ENCODE results near the gene TMEM63A.
A peak's percentile ranks its signal among the peaks of the same experiment; 100 is the strongest.
"Not testable (repeated sequence)": the region's sequence is repeated elsewhere in the genome, so short reads cannot be mapped to it uniquely, and the experiment has no call there.

TMEM63A gene

DNA sequence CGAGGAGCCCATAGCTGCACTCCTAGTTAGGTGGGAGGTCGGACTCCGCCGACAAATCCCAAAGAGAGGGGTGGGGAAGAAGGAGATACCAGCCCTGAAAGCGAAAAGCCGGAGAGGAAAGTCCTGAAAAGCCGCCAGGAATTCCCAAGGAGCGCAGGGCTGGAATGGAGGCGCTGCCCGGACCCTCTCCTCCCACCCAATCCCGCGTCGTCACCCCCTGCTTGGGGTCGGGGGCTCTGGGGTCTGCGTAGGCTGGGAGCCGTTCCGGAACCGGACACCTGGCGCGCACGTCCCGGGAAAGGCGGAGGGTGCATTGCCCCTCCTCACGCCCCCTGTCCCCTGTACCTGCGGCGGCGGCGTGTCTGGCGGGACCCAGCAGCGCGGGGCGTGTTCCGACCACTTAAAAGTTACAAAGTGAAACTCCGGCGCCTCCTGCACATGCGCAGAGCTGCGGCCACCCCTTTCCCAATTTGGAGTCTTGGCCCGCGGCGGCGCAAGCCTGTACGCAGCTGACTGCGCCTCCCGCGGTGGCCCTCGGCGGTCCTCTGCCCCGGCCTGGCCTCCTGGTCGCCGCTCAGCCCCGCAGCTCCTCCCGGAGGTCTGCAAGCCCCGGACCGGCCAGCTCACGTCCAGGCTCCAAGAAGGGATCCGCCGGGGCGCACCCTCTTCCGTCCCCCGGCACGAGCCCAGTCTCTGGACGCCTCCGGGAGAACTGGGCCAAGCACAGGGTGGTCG, at the start of gene TMEM63A:
Gene TMEM63A (minus strand): TSS at position 422 of the 735 bp plus-strand sequence. CDS start 4,800 bp downstream, outside the sequence.
- peak; percentile 92 for DNase-seq

DNA sequence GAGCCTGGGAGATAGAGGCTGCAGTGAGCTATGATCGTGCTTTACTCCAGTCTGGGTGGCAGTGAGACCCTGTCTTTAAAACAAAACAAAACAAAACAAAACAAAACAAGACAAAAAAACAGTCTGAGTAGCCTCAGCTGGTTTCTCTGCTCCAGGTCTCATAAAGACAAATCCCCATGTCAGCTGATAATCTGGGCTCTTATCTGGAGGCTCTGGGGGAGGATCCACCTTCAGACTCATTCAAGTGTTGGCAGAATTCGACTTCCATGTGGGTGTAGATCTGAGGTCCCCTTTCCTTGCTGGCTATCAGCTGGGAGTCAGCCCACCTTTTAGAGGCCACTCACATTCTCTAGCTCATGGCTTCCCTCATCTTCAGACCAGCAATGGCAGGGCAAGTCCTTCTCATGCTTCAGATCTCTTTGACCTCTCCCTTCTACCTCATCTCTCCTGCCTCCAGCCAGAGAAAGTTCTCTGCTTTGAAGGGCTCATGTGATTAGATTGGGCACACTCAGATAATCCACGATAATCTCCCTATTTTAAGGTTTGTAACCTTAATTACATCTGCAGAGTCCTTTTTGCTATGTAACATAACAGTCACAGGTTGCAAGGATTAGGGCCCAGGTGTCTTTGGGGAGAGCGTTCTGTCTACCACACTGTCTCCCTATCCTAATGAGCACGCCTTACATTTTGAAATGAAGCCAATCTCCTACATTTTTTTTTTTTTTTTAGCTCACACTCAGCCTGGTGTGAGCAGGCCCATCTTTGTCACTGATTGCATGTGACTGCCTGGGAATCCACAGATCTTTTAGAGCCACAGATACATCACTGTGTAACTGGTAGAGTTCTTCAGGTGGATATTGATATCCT, 49.3 kb upstream of the TMEM63A start:
- no peak for DNase-seq

DNA sequence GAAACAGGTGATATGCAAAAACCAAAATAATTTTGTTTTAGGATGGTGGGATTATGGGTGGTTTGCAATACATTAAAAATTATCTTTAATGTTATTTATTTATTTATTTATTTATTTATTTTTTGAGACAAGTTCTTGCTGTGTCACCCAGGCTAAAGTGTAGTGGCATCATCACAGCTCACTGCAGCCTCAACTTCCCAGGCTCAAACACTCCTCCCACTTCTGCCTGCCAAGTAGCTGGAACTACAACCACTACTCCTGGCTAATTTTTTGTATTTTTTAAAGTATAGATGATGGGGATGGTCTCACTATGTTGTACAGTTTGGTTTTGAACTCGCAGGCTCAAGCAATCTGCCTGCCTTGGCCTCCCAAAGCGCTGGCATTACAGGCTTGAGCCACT, 48.4 kb upstream of the TMEM63A start:
- DNase-seq = no peak

DNA sequence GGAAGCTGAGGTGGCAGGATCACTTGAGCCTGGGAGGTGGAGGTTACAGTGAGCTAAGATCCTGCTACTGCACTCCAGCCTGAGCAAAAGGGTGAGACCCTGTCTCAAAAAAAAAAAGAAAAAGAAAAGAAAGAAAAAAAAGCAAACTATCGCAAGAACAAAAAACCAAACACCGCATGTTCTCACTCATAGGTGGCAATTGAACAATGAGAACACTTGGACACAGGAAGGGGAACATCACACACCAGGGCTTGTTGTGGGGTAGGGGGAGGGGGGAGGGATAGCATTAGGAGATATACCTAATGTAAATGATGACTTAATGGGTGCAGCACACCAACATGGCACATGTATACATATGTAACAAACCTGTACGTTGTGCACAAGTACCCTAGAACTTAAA, 47.3 kb upstream of the TMEM63A start:
- not testable (repeated sequence) for DNase-seq

DNA sequence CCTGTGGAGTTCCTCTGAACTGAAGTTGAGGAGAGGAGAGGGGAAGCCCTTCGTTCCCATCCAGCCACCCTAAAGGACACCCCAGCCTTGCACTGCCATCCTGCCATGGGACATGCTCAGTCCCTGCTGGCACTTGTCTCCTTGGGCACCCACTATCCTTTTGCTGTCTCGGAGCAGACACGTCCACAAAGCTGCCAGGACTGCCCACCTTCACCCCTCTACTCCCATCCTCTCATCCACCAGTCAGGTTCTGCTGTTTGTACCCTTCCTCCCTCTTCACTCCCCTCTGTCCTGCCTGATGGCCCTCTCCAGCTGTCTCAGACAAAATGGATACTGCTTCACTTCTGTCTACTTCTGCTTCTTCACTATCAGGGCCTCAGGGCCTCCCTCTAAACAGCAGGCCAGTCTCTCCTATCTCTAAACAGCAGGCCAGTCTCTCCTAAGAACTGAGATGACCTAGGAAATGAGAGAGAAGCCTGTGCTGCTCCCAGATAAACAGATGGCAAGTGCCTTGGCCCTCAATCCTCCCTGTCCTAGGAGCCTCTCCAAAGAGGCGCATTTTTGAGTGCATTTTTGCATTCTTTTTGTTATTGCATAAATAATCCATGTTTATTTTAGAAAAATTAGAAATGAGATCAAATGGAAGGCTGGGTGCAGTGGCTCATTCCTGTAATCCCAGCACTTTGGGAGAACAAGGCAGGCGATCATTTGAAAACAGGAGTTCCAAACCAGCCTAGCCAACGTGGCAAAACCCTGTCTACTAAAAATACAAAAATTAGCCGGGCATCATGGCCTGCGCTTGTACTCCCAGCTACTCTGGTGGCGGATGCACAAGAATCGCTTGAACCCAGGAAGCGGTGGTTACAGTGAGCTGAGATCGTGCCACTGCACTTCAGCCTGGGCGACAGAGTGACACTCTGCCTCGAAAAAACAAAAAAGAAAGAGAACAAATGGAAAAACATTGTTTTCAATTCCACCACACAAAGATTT, 46.3 kb upstream of the TMEM63A start:
- DNase-seq = no peak

DNA sequence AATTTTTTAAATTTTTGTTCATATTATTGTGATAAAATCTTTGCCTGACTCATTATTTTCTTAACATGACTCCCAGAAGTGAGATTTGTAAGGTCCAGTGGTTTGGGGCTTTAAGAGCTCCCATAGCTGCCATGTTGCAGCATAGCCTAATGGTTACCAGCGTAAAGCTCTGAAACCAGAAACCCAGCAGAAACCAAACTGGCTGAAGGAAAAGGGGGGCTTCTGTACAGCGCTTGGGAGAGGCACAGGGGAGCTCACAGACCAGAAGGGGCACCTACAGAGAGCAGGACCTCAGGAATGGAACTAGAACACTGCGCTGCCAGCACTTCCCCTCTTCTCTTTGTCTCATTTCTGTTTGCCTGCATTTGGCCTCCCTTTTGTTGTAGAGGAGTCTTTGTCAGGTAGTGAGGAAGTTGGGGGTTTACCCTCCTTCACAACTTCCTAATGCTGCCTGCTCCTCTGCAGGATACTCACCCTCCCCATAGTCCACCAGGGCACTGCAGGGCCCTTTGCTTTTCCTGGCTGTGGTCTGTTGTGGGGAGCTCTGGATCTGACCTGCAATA, 44.5 kb upstream of the TMEM63A start:
- DNase-seq = no peak

DNA sequence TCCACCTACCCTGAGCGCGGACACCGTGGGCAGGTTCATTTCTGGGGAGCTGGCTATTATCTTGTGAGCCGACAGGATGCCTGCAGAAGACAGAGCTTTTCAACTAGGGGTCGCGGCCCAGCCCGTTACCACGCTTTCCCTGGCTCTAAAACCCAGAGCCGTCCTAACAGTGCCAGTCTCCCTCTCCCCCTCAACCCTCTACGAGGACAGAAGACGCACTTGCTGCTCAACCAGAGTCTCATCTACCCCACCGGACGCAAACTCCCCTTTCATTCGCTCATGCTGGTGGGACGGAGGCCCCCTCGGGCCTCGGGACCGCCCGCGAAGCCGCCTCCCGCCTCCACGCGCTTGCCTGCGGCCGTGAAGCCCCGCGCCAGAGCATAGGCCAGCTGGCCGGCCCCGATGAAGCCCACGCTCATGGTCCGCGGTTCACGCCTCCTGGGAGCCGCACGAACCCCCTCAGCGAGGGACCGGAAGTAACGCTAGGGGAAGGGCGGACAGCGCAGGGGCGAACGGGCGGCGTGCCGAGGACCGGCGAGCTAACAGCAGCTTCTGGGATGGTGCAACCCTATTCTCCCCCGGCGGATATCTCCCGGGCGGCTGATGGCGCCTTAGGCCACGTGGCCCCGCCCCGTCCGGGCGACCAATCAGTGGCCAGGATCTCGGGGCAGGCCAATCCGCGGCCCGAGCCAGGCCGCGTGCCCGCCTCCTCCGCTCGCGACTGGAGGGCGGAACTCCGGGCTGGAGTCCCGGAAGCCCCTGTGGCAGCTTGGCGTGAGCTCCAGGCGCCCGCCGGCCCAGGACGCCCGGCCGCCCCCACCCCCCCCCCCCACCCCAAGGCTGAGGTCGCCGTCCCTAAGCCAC, 41.7 kb upstream of the TMEM63A start, which contains the start of gene PYCR2:
Gene PYCR2 (minus strand): TSS at position 559 of the 864 bp plus-strand sequence. CDS start 140 bp downstream, at position 419.
- peak; percentile 96 for DNase-seq

DNA sequence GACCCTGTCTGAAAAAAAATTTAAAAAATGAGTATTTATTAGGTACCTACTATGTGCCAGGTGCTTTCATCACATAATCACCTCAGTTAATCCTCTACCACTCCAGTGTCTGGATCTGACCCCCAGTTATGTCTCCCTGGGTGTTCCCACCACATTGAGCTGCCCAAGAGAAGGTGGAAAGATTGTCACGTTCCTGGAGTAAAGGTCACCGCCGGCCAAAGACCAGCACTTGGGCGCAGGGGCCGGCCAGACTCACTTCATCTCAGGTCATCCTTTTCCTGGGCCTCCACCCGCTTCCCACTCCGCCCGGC, 41.2 kb upstream of the TMEM63A start:
- DNase-seq = no peak

DNA sequence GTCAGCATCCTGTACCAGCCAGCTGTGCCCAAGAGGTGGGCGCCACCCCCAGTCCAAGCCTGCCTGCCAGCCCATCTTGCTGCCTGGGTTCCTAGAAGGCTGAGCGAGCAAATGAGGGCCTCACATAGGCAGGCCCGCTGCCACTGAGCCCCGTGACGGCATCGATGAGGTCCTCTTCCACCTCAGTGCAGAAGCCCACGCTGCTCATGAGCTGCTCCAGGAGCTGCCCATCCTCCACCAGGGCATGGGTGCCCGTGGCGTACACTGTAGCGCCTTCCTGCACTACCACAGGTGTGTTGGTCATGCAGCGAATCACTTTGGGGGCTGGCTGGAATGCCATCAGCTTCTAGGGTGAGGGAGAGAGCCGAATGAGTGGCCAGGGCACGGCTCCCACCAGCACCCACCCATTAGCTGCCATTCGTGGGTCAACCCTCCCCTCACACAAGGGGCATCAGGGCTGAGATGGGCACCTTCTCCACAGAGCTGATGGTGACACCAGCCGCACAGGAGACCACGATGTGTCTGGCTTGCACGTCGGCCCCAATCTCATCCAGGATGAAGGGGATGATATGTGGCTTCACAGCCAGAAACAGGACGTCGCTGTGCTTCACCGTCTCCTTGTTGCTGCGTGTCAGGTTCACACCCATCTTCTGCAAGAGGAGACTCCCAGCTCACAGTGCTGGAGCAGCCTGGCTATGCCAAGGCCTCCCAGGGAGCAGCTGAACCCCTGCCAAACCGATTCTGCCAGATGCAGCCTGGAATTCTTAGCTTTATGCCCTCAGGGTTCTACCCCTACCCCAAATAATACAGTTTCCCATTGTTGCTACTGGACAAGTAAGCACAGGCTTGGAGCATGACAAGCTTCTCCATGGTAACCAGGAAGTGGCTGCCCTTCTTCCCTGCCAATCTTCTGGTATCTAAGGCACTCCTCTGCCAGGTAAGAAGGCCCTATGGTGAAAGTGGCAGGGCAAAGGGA, 39.8 kb upstream of the TMEM63A start:
- no peak for DNase-seq

DNA sequence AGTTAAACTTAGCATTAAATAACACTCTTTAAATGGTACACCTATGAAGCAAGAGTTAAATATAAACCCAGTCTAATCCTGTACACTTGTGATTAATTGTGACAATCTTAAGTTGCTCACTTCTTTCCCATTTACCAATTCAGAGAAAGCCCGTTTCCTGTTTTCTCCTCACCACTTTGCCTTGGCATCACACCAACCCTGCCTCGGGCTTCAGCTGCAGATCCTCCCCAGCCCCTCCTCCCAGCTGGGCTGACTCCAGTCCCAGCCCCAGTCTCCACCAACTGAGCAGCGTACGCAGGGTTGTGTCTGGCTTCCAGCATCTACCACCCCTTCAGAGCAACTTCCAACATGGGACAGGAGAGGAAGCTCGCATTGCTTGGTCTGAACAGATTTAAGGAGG, 37.7 kb upstream of the TMEM63A start:
- DNase-seq = peak; percentile 53

DNA sequence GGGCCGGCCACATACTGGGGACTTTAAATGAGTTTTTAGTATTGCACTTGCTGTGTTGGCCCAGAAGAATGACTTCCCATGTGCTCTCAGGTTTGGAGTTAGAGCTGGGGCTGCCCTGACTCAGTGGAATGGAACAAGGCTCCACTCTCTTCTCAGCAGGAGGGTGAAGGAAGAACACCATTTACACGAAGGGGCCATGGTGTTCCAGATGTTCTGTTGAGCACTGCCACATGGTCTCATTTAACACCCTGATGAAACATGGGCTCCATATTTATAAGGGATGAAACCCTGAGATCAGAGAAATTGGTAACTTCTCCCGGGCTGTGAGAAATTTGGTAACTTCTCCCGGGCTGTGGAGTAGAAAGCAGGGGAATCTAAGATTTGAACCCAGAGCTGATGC, 36.1 kb upstream of the TMEM63A start:
- DNase-seq = no peak

DNA sequence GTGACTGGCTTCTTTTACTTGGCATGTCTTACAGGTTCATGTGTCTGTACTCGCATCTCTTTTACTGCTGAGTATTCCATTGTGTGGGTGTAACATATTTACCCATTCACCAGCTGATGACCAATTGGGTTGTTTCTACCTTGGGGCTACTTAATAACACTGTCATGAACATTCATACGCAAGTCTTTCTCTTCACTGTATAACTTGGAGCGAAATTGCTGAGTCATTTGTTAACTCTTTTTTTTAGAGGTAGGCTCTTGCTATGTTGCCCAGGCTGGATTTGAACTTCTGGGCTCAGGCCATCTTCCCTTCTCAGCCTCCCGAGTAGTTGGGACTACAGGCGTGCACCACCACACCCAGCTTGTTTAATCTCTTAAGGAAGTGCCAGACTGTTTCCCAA, 35.4 kb upstream of the TMEM63A start:
- DNase-seq = no peak

DNA sequence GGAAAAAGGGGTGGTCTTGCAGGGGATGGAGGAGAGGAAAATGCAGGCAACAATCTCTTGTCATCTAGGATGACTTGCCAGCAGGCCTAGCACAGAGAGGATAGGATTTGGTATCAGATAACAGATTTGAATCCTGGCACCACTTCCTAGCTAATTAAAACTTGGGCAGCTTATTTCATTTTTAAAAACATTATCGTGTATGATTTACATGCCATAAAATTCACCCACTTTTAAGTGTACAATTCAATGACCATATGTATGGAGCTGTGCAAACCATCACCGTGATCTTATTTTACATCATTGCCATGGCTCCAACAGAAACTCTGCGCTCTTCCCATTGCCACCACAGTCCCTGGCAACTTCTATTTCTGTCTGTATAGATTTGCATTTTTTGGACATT, 34.9 kb upstream of the TMEM63A start:
- no peak for DNase-seq

DNA sequence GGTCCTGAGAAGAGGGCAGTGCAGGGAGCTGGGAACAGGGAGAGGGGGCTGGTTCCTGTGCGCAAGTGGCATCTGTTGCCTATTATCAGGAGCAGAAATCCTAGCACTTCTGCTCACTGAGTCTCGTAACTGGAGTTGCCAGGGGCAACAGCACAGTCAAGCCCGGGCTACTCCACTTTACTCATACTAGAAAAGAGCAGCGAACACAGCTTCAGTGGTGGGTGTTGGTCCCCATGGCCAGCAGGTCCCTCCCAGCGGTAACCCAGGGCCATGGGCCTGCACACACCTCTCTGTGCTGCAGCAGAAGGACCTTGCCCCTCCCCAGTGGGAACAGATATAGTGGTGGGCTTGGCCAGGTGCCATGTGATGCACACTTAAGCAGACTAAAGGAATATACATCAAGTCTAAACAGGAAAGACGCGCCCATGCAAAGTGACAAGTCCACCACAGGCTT, 33.4 kb upstream of the TMEM63A start:
- no peak for DNase-seq

DNA sequence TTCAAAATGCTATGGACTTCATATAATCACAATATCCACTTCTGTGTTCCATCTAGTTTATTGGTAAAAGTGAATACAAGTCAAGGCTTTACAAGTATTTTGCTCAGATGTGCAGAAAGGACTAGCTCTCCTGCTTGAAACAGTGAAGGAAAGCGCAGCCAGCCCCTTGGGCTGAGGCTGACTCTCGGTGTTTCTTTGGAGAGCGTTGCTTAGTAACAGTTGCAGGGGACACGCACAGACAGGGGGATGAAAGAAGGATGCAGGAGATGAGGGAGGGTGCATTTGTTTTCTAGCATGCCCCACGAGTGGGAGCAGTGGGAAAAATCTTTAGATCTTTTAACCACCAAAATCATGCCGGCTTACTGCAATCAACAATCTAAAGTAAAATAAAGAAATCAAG, 32.8 kb upstream of the TMEM63A start:
- DNase-seq = no peak

DNA sequence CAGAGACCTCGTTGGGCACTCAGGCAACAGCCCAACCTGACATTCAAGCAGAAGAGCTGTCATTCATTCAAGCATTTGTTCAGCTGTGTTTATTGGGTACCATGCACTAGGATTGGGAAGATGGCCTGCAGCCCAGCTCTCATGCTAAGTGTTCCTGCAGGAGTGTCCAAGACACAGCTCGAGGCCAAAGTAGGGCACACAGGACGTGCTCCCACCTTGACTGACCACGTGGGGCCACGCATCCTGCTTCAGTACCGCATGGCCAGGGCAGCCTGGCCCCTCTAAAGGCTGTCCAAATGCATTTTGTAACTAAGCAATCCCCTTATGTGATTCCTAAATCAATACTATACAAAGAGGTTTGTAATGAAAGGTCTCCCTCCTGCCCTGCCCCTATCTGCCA, 32.2 kb upstream of the TMEM63A start:
- no peak for DNase-seq

DNA sequence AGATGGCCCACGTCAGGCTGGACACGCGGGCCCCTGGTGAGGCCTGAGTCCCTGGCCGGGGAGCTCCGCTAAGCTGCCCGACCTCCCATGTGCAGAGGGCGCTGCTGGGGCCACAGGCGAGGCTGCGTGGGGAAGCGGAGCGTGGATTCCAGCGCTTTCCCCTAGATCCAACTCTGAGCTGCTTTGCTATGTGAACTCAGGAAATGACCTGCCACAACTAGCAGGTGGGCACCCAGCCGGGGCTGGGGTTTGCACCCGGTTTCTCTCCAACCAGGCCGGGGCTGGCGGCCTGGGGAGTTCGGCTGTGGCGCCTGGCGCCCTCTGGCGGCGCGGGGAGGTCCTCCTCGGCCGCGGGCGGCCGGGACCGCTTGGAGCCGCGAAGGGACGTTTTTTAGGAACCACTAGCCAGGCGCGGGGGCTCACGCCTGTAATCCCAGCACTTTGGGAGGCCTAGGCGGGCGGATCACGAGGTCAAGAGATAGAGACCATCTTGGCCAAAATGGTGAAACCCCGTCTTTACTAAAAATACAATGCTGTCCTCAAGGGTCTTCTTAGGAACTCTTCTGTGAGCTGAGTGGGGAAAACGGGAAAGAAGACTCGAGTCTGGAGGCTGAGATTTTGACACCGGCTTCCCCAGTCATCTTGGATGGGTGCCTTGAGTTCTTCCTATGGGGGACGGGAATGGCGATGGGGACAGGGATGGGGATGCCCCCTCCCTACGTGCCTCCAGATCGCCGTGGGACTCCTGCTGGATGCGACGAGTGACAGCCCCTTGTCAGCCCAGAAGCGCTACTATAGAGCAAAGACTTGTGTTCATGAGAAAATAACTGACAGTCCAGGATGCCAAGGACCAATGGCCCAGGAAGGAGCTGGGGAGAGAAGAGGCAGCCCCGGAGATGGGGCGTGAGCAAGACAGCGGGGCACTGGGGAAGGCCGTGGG, 29.3 kb upstream of the TMEM63A start:
- DNase-seq = peak; percentile 77

DNA sequence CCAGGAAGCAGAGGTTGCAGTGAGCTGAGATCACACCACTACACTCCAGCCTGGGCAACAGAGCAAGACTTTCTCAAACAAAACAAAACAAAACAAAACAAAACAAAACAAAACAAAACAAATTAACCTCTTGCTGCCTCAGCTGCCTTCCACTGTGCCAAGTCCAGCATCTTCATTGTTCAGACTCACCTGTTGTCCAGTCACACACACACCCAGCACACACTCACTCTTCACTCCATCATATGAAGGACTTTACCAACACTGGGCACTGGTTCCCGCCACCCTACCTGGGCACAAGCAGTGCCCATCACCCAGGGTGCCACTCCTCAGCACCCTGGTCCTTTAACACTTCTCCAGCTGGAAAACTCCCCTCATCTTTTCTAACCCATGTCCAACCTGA, 27.3 kb upstream of the TMEM63A start:
- DNase-seq = no peak

DNA sequence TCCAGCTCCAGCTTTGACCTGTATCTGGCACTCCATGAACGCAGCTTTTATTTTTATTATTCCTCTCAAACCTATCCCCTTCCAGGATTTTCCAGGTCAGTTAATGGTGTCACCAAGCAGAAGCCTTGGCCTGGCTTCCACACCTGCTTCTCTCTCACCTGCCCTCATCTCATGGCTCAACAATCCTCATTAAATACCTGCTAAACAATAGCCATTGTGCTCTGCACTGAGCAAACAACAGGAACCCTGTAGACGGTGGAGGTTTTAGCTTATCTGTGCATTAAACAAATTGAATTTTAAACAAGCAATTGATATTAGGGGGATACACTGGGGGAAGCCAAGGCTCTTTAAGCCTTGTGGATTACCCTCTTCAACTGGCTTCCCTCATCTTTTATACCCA, 26.6 kb upstream of the TMEM63A start:
- DNase-seq = no peak

Measured in stimulated activated CD4-positive, alpha-beta T cell treated with anti-CD3 and anti-CD28 coated beads, Interleukin-15, amount 100 ng/mL, for 24 hours (primary cell).